Adrenal gland (tissue), 12 donors: ENCODE measurements around the gene PFDN6. TPM values are rescaled to one million over a fixed set of nuclear protein-coding genes. Genes with fewer than 3 reads are reported as not detected.

Experiments
- DNase-seq, 7 donors: peaks; one replicate each; pipeline ENCODE4 v3.0.0-alpha.2; 2019 to 2020
- H3K27ac ChIP-seq, 5 donors: fragments of 200-600 bp; sonication (generic) in 4 of 5; 1 replicate in 3 of 5; 2 replicates in 2 of 5; pipeline versions ENCODE4 v1.5.1 to v1.8.0; 2016 to 2020; ENCODE audit warnings: mild to moderate bottlenecking in 1 of 5
- H3K27me3 ChIP-seq: fragments of 200-600 bp; 2 replicates; pipeline ENCODE4 v1.8.0; 2021
- H3K36me3 ChIP-seq, 2 donors: fragments of 200-600 bp; replicated peaks in 1 of 2; 1 replicate in 1 of 2; 2 replicates in 1 of 2; pipeline versions ENCODE4 v1.5.1 to v1.8.0; 2018 to 2022
- H3K4me1 ChIP-seq, 2 donors: fragments of 200-600 bp; replicated peaks in 1 of 2; 1 replicate in 1 of 2; 2 replicates in 1 of 2; pipeline versions ENCODE4 v1.5.1 to v1.8.0; 2018 to 2021
- H3K4me3 ChIP-seq, 4 donors: fragments of 200-600 bp; sonication (generic) in 3 of 4; one replicate each; pipeline ENCODE4 v1.5.1; 2016 to 2018
- H3K9me3 ChIP-seq, 3 donors: fragments of 200-600 bp; sonication (generic) in 1 of 3; replicated peaks in 1 of 3; 1 replicate in 2 of 3; 2 replicates in 1 of 3; pipeline versions ENCODE4 v1.5.1 to v1.8.0; 2016 to 2021
- CTCF ChIP-seq, 6 experiments: fragments of 450-650 bp in 4 of 6; fragments of 200-600 bp in 2 of 6; sonication (generic) in 1 of 6; IDR thresholded peaks; 1 replicate in 5 of 6; 2 replicates in 1 of 6; pipeline versions ENCODE4 v1.5.1 to v1.8.0; 2016 to 2021; ENCODE audit warnings: antibody characterized with exemption in 6 of 6, mild to moderate bottlenecking in 2 of 6, moderate library complexity in 1 of 6
- POLR2A ChIP-seq, 2 donors: fragments of 450-650 bp; IDR thresholded peaks; one replicate each; pipeline ENCODE4 v1.6.1; 2017; ENCODE audit warnings: antibody characterized with exemption in 2 of 2, mild to moderate bottlenecking in 2 of 2, moderate library complexity in 1 of 2
- WGBS, 4 donors: extraction: QIAGEN DNeasy Blood & Tissue Kit in 2 of 4; methylation state at CpG; one replicate each; pipeline versions ENCODE4 v1.1.5 to v1.1.7; 2013 to 2017; 5-methylcytosine and 5-hydroxymethylcytosine counted together
- intact Hi-C, 2 donors: fragments of 100-400 bp; cut with DNase I; formaldehyde crosslinking; loops; one replicate each; pipeline versions ENCODE4 v1.14.1 to v1.15.0; 2022 to 2023
- polyA plus RNA-seq, 3 donors: library from polyadenylated mRNA; stranded (reverse); fragments of 200-250 nt in 2 of 3; fragments of 350-450 nt in 1 of 3; fragmentation: Illumina TruSeq in 1 of 3; extraction: RNeasy Lipid Tissue Mini Kit (QIAGEN cat#74804) in 1 of 3; gene quantifications; one replicate each; pipeline ENCODE4 v1.2.3, GENCODE V29; 2013 to 2014
- total RNA-seq, 9 donors: library from RNA; depleted of rRNA in 4 of 9; stranded (reverse); fragments of >200 nt in 4 of 9; fragments of 120-200 nt in 1 of 9; fragmentation: NEBNext Ultra II Directional in 1 of 9; extraction: Animal tissue kit (Norgen Biotek cat#: 25700) in 1 of 9; gene quantifications; one replicate each; pipeline versions ENCODE4 v1.1.0 to v1.2.4, GENCODE V29; 2013 to 2023
- donor health status: healthy with polysubstance abuse.
- donor health status: Bipolar disorder and iron deficiency.
- donor health status: DM: yes; HTN: yes; CAD: no.
- donor health status: DM: no; HTN: no; CAD: no.
- donor health status: DM: no; HTN: no; CAD: no.
- donor health status: DM: yes; HTN: yes; CAD: no.

Gene PFDN6
- total and polyA plus RNA-seq, 12 donors = 6.8 to 830 (median 67.6) TPM

- Histone ChIP-seq H3K36me3 (peaks cover 0 to 53% of the 10 kb centered on the region in 2 donors), H3K27me3 (no peaks in the 10 kb centered on the region), H3K4me3 (no peak overlapping the region), H3K9me3 (no peaks in the 10 kb centered on the region), H3K4me1 (peaks cover 13 to 21% of the 10 kb centered on the region in 2 donors), H3K27ac (no peak overlapping the region)
- TF ChIP-seq POLR2A (IDR thresholded peaks at IDR 0.05) (no peak), CTCF (IDR thresholded peaks at IDR 0.05) (no peak)
- 62 to 63% (median 62%) methylated on average over 9 to 10 of the region's 10 CpGs for WGBS, 4 donors
- DNase-seq = no peak
- intact Hi-C loops = no loop called here
These were observed 4.9 kb downstream of the PFDN6 start for GRCh38 chr6:33294086-33294823.

GRCh38 chr6:33295621-33296369 lies 6.4 kb downstream of the PFDN6 start:
- Histone ChIP-seq H3K36me3 (peaks cover 0 to 53% of the 10 kb centered on the region in 2 donors), H3K4me1 (peaks cover 16 to 18% of the 10 kb centered on the region in 2 donors), H3K27me3 (no peaks in the 10 kb centered on the region), H3K9me3 (no peaks in the 10 kb centered on the region), H3K4me3 (no peak overlapping the region), H3K27ac (no peak overlapping the region)
- 85 to 86% (median 85%) methylated on average over 9 to 15 of the region's 15 CpGs for WGBS, 4 donors
- peak in 1 of 7 donors; percentile 20 for DNase-seq
- intact Hi-C loops = no loop called here
- TF ChIP-seq CTCF (IDR thresholded peaks at IDR 0.05) (no peak), POLR2A (IDR thresholded peaks at IDR 0.05) (no peak)

GRCh38 chr6:33296797-33297405 lies 7.5 kb downstream of the PFDN6 start:
- H3K36me3 ChIP-seq = peaks cover 0 to 49% of the 10 kb centered on the region in 2 donors
- intact Hi-C loops = no loop called here
- no peak for TF ChIP-seq POLR2A (IDR thresholded peaks at IDR 0.05)
- no peak for TF ChIP-seq CTCF (IDR thresholded peaks at IDR 0.05)
- H3K4me3 ChIP-seq = peak overlapping the region in 3 of 4 donors; percentile 16 to 88 (median 67)
- H3K27me3 ChIP-seq = no peaks in the 10 kb centered on the region
- H3K27ac ChIP-seq = peak overlapping the region in 4 of 5 donors; percentile 87 to 97 (median 95)
- H3K4me1 ChIP-seq = peaks cover 21 to 26% of the 10 kb centered on the region in 2 donors
- WGBS, 4 donors = 66 to 86% (median 71%) methylated on average over 6 to 12 of the region's 12 CpGs
- H3K9me3 ChIP-seq = no peaks in the 10 kb centered on the region
- DNase-seq = peak in 1 of 7 donors; percentile 24

- WGBS, 4 donors = 6 to 20% (median 8%) methylated on average over 3 to 16 of the region's 16 CpGs
- Histone ChIP-seq H3K4me3 (peak overlapping the region in 3 of 4 donors; percentile 16 to 88 (median 67)), H3K27me3 (no peaks in the 10 kb centered on the region), H3K4me1 (peaks cover 21 to 26% of the 10 kb centered on the region in 2 donors), H3K27ac (peak overlapping the region in 4 of 5 donors; percentile 87 to 97 (median 95)), H3K36me3 (peaks cover 0 to 47% of the 10 kb centered on the region in 2 donors), H3K9me3 (no peaks in the 10 kb centered on the region)
- DNase-seq = peak; percentile 58 to 75 (median 68)
- no peak for TF ChIP-seq POLR2A (IDR thresholded peaks at IDR 0.05)
- intact Hi-C loops = no loop called here
These were observed 8.1 kb downstream of the PFDN6 start for GRCh38 chr6:33297406-33297955.
